HepG2 (cell line): ENCODE data around the gene PPFIA3. TPM values are rescaled to one million over a fixed set of nuclear protein-coding genes. Genes with fewer than 3 reads are reported as not detected.
A peak's percentile ranks its signal among the peaks of the same experiment; 100 is the strongest.

Source experiments
- E2F5 ChIP-seq: sonication (generic); formaldehyde crosslinking; conservative IDR thresholded peaks from 2 replicates; pipeline ENCODE4 v1.4.0; 2020; ENCODE audit warnings: missing genetic modification reagents
- MXD3 ChIP-seq: IDR thresholded peaks from 2 replicates; pipeline ENCODE4 v1.6.1; 2016; ENCODE audit warnings: mild to moderate bottlenecking, missing biosample characterization, missing genetic modification reagents
- NR1H2 ChIP-seq: sonication (generic); formaldehyde crosslinking; IDR thresholded peaks from 2 replicates; pipeline ENCODE4 v1.8.1; 2022; ENCODE audit warnings: low read depth, missing genetic modification reagents, borderline replicate concordance
- RXRB ChIP-seq: IDR thresholded peaks from 2 replicates; pipeline ENCODE4 v1.6.1; 2016; ENCODE audit warnings: borderline replicate concordance, missing genetic modification reagents, missing compliant biosample characterization
- THAP9 ChIP-seq: sonication (generic); formaldehyde crosslinking; IDR thresholded peaks from 2 replicates; pipeline ENCODE4; 2020; ENCODE audit warnings: missing genetic modification reagents, mild to moderate bottlenecking, borderline replicate concordance
- ZIK1 ChIP-seq: sonication (generic); formaldehyde crosslinking; IDR thresholded peaks from 2 replicates; pipeline ENCODE4 v1.5.0; 2020; ENCODE audit warnings: mild to moderate bottlenecking, low read depth, missing genetic modification reagents, borderline replicate concordance
- ZNF101 ChIP-seq: sonication (generic); formaldehyde crosslinking; IDR thresholded peaks from 2 replicates; pipeline ENCODE4 v1.4.0; 2020; ENCODE audit warnings: mild to moderate bottlenecking, low read depth, missing genetic modification reagents, borderline replicate concordance
- ZNF234 ChIP-seq: sonication (generic); formaldehyde crosslinking; conservative IDR thresholded peaks from 2 replicates; pipeline ENCODE4 v1.5.1; 2020; ENCODE audit warnings: mild to moderate bottlenecking, missing genetic modification reagents
- ZNF256 ChIP-seq: sonication (generic); formaldehyde crosslinking; conservative IDR thresholded peaks from 2 replicates; pipeline ENCODE4 v1.4.0; 2020; ENCODE audit warnings: missing genetic modification reagents
- ZNF558 ChIP-seq: sonication (generic); formaldehyde crosslinking; IDR thresholded peaks from 2 replicates; pipeline ENCODE4 v1.9.0; 2022; ENCODE audit warnings: mild to moderate bottlenecking, missing genetic modification reagents, borderline replicate concordance
- ZNF605 ChIP-seq: sonication (generic); formaldehyde crosslinking; IDR thresholded peaks from 2 replicates; pipeline ENCODE4 v1.8.0; 2022; ENCODE audit warnings: mild to moderate bottlenecking, missing genetic modification reagents
- ZXDC ChIP-seq: sonication (generic); formaldehyde crosslinking; IDR thresholded peaks from 2 replicates; pipeline ENCODE4 v1.5.0; 2020; ENCODE audit warnings: mild to moderate bottlenecking, missing genetic modification reagents
- polyA plus RNA-seq, 8 experiments: library from polyadenylated mRNA; depleted of rRNA in 3 of 8; stranded (reverse) in 7 of 8; unstranded in 1 of 8; fragments of >200 nt; fragmentation: Illumina TruSeq in 4 of 8; extraction: Trizol in 4 of 8; gene quantifications; 2 replicates each; pipeline versions ENCODE4 v1.2.1 to v1.2.3, GENCODE V29; 2011 to 2016; ENCODE audit warnings: low read depth in 4 of 8, missing spikeins in 1 of 8, mixed read lengths in 1 of 8; ENCODE audit not compliant: insufficient read depth in 1 of 8
- total RNA-seq, 5 experiments: library from RNA; depleted of rRNA; stranded (reverse); fragments of >200 nt; fragmentation: Illumina TruSeq; extraction: Trizol; gene quantifications; 2 replicates each; pipeline ENCODE4 v1.2.3, GENCODE V29; 2016; ENCODE audit warnings: low read depth in 1 of 5
- TF ChIP-seq, protein P1 (sequence below): fragments of 450-650 bp; IDR thresholded peaks from 2 replicates; pipeline ENCODE4 v1.6.1; 2017; ENCODE audit warnings: mild to moderate bottlenecking
- TF ChIP-seq, protein P2 (sequence below): sonication (generic); formaldehyde crosslinking; IDR thresholded peaks from 2 replicates; pipeline ENCODE4 v1.4.0; 2020; ENCODE audit warnings: missing genetic modification reagents, borderline replicate concordance

The PPFIA3 gene
- total and polyA plus RNA-seq, 2 of the 13 experiments (the other 11 are each of a cell fraction or from before 2014, with no cell fraction given) = 6.7 to 8.6 TPM

DNA sequence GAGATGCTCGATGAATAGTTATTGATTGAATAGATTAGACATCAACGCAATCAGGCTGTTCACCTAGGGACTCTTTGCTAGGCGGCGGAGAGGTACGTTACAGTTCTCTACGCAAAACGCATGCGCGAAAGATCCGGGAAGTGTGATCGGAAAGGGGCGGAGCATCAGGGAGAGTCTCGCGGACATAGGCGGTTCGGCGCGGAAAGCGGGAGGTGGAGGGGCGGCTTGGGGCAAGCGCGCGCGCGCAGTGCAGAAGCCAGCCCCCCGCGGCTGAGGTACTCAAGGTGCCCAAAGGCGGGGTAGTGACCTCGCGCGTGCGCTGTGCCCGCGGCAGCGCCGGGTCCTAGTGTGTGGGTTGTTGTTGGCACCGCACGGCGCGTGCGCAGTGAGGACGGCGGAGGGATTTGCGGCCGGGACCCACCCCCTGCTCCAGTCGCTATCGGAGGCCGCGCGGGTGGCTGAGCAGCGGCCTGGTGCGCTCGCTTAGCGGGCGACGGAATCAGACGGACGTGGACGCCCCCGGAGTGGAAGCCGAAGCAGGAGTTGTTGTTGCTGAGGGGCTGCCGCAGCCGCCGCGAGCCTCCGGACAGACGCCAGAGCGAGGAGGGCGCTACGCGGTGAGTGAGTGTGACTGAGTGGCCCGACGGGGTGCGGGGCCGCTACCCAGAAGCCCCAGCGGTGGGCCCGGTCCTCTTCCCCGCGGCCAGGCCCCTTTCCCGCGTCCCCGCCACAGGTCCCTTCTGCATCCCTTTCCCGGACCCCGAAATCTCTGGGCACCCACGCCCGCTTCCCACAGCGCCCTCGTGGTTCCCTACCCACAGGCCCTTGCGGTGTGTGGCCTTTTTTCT is 34.1 kb upstream of the PPFIA3 start, which contains the start of gene SNRNP70 (continued):
- peak; percentile 93; the same call in 1 of the 2 replicates for TF ChIP-seq ZNF558
- TF ChIP-seq ZNF101 (CRISPR knock-in tag) = no peak
- peak; percentile 73; the same call in 1 of the 2 replicates for TF ChIP-seq ZNF605
- no peak; the same call in 1 of the 2 replicates for TF ChIP-seq ZNF256 (CRISPR knock-in tag)
- peak; percentile 63; the same call in 1 of the 2 replicates for TF ChIP-seq E2F5 (CRISPR knock-in tag)
- no peak for TF ChIP-seq ZNF234
- TF ChIP-seq MXD3 (CRISPR knock-in tag) = peak; percentile 66
- TF ChIP-seq, protein P1, sequence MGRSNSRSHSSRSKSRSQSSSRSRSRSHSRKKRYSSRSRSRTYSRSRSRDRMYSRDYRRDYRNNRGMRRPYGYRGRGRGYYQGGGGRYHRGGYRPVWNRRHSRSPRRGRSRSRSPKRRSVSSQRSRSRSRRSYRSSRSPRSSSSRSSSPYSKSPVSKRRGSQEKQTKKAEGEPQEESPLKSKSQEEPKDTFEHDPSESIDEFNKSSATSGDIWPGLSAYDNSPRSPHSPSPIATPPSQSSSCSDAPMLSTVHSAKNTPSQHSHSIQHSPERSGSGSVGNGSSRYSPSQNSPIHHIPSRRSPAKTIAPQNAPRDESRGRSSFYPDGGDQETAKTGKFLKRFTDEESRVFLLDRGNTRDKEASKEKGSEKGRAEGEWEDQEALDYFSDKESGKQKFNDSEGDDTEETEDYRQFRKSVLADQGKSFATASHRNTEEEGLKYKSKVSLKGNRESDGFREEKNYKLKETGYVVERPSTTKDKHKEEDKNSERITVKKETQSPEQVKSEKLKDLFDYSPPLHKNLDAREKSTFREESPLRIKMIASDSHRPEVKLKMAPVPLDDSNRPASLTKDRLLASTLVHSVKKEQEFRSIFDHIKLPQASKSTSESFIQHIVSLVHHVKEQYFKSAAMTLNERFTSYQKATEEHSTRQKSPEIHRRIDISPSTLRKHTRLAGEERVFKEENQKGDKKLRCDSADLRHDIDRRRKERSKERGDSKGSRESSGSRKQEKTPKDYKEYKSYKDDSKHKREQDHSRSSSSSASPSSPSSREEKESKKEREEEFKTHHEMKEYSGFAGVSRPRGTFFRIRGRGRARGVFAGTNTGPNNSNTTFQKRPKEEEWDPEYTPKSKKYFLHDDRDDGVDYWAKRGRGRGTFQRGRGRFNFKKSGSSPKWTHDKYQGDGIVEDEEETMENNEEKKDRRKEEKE = no peak
- TF ChIP-seq, protein P2, sequence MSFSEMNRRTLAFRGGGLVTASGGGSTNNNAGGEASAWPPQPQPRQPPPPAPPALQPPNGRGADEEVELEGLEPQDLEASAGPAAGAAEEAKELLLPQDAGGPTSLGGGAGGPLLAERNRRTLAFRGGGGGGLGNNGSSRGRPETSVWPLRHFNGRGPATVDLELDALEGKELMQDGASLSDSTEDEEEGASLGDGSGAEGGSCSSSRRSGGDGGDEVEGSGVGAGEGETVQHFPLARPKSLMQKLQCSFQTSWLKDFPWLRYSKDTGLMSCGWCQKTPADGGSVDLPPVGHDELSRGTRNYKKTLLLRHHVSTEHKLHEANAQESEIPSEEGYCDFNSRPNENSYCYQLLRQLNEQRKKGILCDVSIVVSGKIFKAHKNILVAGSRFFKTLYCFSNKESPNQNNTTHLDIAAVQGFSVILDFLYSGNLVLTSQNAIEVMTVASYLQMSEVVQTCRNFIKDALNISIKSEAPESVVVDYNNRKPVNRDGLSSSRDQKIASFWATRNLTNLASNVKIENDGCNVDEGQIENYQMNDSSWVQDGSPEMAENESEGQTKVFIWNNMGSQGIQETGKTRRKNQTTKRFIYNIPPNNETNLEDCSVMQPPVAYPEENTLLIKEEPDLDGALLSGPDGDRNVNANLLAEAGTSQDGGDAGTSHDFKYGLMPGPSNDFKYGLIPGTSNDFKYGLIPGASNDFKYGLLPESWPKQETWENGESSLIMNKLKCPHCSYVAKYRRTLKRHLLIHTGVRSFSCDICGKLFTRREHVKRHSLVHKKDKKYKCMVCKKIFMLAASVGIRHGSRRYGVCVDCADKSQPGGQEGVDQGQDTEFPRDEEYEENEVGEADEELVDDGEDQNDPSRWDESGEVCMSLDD (CRISPR knock-in tag) = no peak
- peak; percentile 86 for TF ChIP-seq THAP9 (CRISPR knock-in tag)
- no peak for TF ChIP-seq NR1H2 (CRISPR knock-in tag)
- TF ChIP-seq RXRB (CRISPR knock-in tag) = peak; percentile 57; the same call in 1 of the 2 replicates
- TF ChIP-seq ZXDC (CRISPR knock-in tag) = peak; percentile 94; the same call in 1 of the 2 replicates
- peak; percentile 87; the same call in 1 of the 2 replicates for TF ChIP-seq ZIK1 (CRISPR knock-in tag)
